ENCODE measurements around the gene PDLIM7.

GRCh38 chr5:177526791-177527190, 29.4 kb upstream of the PDLIM7 start:
- TF ChIP-seq CTCF (conservative IDR thresholded peaks at IDR 0.05; ENCODE audit: low read depth in 2 of 2) (no peak), ETS1 (IDR thresholded peaks at IDR 0.05) (no peak), EZH2 (IDR thresholded peaks at IDR 0.05; ENCODE audit: low read depth, unreplicated experiment) (no peak)
